GM19193 (cell line): ENCODE results near the gene SCAP.

ENCODE experiments used
- POLR2A ChIP-seq: IDR thresholded peaks from 4 replicates; pipeline ENCODE4 v1.6.1; 2011; ENCODE audit not compliant: insufficient read depth, insufficient read length; ENCODE audit errors: extremely low read depth

SCAP gene

GRCh38 chr3:47452453-47453215, 23.1 kb downstream of the SCAP start:
- no peak for TF ChIP-seq POLR2A

GRCh38 chr3:47444103-47444502, 31.6 kb downstream of the SCAP start:
- no peak for TF ChIP-seq POLR2A

- no peak for TF ChIP-seq POLR2A
Observed at GRCh38 chr3:47443611-47443995, 32.1 kb downstream of the SCAP start.

DNA sequence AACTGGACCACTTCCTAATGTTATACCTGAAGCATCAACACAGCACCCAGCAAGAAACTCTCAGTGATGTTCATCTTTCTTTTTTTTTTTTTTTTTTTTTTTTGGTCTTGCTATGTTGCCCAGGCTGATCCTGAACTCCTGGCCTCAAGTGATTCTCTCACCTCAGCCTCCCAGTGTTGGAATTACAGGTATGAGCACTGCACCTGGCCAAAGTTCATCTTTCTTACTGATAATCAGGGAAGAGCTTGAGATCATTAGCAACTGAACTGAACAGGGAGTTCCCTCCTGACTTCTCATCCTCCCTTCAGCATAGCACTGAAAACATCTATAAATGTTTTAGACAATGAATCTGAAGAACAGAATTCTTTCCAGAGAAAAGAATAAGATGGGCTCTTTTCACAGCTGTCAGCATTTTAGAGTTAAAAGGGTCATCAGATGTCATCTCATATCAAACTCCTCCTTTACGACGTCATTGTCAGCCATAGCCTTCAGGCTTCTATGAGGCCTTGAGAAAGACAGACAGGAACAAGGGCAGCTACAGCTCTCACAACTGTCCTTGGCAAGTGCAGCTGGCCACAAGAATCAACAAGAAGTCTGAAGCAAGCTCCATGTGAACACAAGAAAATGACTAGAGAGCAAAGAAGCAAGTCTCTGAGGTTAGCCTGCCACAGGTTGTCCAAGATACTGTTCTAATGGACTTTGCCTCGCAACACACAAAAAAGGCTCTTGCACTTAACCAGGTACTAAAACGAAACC, 33.8 kb downstream of the SCAP start:
- TF ChIP-seq POLR2A: no peak

DNA sequence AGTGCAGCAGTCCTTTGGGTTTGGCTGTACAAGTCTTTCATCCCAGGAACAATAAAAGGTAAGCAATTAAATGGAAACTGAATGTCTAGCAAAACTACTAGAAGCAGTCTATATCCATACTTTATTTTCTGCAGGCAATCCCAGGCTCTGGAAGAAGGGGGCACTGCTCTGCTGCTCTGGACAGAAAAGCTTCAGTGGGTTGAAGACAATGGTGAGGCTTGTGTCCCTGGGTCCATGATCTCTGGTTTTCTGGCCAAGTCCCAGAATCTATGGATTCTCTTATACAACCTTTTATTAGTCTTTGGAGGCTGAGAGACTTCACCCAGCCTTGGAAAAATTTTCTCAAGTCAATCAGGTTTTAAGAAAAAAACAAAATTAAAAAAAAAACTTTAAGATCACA, 35.6 kb downstream of the SCAP start:
- TF ChIP-seq POLR2A: no peak

DNA sequence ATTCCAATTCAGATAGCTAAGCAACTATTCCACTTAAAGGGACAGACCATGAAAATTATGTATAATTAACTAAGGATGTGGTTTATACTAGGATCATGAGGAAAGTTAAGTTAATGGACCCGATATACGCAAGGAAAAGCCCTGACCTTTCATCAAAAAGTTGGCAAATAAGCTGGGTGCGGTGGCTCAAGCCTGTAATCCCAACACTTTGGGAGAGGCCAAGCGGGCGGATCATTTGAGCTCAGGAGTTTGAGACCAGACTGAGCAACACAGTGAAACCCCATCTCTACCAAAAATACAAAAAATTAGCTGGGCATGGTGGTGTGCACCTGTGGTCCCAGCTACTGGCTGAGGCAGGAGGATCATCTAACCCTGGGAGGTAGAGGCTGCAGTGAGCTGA, 39.6 kb downstream of the SCAP start:
- no peak for TF ChIP-seq POLR2A

DNA sequence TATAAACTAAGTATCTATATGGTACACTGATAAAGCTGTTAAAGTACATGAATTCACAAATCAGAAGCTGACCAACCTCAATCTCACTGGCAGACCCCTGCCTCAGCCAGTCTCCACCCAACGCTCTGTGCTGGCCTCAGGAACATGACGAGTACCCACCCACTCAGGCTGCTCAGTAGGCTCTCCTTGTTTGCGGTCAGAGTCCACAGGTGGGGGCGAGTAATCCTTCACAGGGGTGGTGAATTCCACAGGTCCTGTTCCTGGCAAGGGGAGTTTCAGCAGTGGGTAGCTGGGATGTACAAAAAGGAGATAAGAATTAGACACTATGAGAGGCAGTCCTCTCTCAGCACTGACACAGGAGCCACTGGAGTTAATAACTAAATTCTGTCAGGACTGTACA, 40.9 kb downstream of the SCAP start:
- TF ChIP-seq POLR2A: no peak

GRCh38 chr3:47433796-47434195, 41.9 kb downstream of the SCAP start:
- TF ChIP-seq POLR2A: no peak

- no peak for TF ChIP-seq POLR2A
Observed at GRCh38 chr3:47432673-47433072, 43.1 kb downstream of the SCAP start.

- TF ChIP-seq POLR2A: no peak
Observed at GRCh38 chr3:47431225-47431624, 44.5 kb downstream of the SCAP start.

DNA sequence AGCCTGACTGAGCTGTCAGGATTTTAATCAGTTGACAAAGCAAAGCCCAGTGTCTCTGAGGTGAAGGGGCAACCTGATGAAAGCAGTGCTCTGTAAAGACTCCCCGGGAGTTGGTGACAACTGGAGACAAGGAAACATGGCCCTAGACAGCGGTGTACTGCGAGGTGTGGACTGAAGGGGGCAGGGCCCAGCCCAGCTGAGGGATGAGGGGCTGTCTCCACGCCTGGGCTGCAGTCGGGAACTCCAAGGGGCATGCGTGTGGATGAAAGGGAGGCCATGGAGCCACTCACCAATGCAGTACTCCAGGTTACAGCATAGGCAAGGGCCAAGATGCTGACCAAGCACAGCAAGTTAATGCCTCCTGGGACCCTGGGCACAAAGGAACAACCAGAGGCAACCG, 45.1 kb downstream of the SCAP start:
- no peak for TF ChIP-seq POLR2A

GRCh38 chr3:47429476-47430270, 46.1 kb downstream of the SCAP start:
- no peak for TF ChIP-seq POLR2A

GRCh38 chr3:47428662-47429061, 47.1 kb downstream of the SCAP start:
- no peak for TF ChIP-seq POLR2A

- TF ChIP-seq POLR2A: no peak
Observed at GRCh38 chr3:47427866-47428265, 47.9 kb downstream of the SCAP start.

GRCh38 chr3:47425959-47426358, 49.8 kb downstream of the SCAP start:
- TF ChIP-seq POLR2A: no peak

DNA sequence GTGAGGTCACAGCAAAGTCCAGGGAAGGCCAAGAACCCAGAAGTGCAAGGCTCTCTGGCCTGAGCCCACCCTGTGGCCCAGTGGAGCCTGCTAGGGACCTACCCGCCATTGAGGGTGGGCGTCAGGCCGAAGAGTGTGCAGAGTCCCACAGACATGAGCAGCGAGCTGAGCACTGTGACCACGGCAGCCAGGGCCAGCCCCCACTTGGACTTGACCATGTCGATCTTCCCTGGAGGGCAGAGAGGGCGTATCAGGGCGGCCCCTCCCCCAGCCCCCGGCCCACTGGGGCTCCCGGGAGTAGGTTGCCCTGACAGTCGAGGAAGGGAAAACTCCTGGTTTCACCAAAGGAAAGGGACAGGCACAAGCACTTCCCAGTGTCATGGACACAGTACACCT, 50.4 kb downstream of the SCAP start:
- no peak for TF ChIP-seq POLR2A
